Measurements from ENCODE around the gene PRR5.

The PRR5 gene

DNA sequence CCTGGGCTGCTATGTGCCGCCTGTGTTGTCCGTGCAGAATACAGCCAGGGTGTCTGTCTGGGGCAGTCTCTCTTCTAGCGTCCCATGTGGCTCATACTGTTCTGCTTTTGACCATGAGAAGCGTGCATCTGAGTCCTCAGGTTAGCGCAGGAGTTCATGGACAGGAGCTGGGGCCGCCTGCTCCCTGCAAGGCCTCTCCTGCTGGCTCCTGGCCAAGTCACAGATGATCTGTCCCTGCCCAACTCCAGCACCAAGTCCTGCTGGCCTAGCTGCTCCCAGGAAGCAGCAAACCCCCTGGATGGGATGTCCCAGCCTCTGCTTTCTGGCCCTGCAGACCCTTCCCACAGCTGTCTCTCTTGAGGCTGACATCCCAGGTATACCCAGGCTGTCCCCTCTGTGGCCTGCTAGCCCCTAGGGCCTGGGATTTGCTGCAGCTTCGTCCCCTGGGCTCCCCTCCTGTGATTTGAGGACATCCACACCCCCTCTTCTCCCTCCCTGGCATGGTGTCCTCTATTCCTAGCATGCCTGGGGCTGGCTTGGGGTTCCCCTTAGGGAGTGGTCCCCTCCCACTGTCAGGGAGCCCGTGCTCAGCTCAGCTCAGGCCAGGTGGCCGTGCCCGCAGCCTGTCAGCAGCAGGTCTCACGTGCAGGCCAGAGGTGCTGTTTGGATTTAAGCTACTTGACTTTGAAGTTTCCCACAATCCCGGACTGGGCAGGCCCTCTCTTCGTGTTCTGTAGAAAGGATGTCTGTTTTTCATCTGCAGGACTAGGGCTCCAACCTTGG, 17.8 kb downstream of the PRR5 start:
- DNase-seq: no peak

DNA sequence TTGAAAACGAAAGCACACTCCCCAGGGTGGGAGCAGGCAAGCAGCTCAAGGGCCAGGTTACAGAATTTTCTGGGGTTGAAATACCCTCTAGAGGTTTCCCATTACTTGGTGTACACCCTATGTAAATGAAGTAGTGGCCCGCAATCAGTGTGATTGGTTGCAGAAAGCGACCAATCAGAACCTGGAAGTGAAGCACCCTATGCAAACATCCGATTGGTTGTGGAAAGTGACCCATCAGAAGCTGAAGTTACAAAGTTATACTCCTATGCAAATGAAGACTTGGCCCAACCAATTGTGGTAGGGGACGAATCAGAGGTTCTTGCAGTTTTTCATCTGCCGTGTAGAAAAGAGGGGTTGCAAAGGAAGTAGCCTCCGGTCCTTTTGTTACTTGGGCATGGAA, 19.2 kb downstream of the PRR5 start:
- peak; percentile 43 for DNase-seq

DNA sequence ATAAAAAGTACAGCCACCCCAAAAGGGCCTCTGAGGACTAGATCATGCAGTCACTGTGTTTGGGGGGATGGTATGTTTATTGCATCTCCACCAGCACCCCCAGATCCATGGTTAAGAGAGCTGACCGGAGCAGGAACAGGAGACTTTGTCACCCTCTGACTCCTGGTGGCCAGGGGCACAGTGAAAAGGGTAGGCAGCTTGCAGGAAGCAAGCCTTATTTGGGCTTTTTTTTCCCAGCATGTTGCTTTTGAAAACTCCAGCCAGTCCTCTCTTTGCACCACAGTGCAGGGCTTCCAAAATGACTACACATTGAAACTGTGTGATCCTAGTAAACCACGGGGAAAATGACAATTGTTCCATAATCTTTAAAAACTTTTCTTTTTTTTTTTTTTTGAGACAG, 20.6 kb downstream of the PRR5 start:
- DNase-seq: no peak

DNA sequence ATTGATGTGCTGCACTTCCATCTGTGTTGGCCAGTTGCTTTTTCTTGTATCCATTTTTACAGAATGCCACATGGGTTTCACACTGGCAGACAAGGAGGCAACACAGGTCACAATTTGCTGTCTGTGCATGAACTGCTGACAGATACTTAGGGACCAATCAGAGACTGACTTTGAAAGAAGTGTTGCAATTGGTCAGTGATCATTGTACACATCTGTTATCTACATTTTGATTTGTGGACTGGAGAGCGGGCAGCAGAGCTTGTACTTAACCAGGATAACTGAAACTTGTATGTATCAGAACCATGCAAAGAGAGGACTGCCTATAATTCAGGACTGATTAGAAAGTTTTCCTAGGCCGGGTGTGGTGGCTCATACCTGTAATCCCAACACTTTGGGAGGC, 21.8 kb downstream of the PRR5 start:
- peak; percentile 76 for DNase-seq

DNA sequence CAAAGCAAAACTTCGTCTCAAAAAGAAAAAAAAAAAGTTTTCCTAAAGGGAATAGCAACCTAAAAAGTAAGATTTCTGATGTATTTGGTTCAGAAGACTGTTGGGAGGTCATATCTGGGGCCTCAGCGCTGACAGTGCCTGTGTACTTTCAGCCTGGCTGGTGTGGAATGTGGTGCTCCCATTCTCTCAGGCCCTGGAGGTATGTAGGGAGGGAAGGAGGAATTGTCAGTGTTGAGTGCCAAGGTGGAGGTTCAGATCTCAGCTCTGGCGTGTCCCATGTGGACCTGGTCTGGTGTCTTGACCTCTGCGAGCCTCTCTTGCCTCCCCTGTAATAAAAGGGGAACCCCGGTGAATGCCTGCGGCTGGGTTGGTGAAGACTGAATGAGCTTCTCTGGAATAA, 22.4 kb downstream of the PRR5 start:
- DNase-seq: no peak

DNA sequence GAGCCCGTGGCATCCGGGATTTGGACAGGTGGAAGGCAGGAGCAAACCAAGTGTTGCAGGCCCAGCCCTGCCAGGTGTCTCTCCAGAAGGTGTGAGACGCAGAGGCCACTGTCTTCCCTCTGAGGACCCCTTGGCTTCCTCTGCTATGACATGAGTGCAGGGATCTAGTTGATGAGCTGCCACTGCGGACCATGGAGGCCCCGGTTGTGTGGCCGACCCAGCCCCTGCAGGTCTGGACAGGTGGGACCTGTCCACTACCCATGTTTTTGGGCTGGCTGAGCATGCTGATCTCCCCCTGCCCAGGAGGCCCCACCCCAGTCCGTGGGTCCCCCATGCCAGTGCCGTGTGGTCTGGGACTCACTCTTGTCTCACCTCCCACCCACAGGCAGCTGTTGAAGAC, 22.9 kb downstream of the PRR5 start:
- no peak for DNase-seq

DNA sequence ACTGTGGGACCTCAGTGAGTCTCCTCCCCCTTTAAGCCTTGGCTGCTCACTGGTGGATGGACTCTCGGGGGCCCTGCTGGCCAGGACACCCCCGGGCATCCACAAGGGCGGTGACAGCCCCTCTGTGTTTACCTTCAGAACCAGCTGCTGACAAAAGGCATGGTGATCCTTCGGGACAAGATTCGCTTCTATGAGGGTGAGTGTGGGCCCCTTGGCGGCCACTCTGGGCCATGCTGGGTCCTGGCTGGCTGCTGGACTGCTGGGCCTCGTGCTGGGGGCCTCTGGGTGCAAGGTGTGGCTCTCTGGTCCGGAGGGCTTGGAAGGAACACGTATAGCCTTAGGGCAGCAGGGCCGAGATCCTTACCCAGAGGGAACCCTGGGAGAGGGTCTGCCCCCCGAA, 24.4 kb downstream of the PRR5 start:
- DNase-seq: no peak

DNA sequence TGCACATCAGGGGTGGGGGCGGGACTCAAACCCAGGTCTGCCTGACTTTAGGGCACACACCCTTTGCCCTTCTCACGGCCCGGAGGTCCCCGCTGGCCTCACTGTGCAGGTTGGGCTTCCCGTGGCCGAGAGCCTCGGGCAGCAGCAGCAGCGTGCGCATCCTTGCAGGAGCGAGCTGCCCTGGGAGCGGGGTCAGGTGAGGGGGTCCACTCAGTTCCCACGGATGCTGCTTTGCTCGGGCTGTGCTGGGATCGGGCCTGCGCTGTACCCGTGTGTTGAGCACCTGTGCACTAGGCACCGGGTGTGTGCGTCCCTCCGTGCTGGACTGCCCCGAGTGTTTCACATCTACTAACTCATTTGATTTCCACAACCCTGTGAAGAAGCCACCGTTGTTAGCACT, 25.1 kb downstream of the PRR5 start:
- DNase-seq: no peak

DNA sequence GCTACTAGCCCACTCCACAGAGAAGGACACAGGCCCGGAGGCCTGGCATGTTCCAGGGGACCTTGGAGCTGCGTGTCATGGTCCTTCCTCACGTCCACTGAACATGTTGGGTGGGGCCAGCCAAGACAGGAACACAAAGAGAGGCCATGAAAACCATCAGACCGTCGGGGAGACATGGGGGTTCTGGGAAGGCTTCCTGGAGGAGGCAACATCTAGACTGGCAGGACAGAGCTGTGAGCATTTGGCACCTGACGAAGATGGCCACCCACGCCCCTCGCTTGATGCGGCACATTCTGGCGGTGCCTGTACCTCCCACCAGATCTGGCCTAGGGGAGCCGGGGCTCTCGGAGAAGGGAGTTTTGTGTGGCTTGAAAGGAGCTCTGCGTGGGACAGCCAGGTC, 25.7 kb downstream of the PRR5 start:
- DNase-seq: no peak

DNA sequence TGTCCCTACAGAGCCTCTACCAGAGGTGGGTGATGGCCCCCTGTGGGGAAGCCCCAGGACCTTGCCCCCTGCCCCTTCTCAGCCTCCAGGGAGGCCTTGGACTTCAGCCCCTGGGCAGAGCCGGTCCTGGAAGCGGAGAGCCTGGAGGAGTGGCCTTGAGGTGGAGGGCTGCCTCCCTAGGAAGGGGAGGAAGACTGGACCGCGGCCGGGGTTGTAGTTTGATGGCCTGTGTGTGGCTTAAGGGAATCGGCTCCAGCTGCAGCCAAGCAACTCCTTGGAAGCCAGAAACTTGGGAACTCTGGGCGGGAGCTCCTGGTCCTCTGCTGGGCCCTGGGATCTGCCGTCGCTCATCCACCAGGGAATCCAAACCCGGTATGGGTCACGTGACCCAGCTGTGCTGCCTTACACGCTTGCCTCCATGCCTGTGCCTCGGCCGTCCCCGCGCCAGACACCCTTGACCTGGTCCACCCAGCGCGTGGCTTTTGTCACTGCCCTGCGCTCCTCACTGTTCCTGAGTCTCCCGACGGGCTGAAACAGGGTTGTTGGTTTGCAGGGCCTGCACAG, 26.8 kb downstream of the PRR5 start:
- no peak for DNase-seq

DNA sequence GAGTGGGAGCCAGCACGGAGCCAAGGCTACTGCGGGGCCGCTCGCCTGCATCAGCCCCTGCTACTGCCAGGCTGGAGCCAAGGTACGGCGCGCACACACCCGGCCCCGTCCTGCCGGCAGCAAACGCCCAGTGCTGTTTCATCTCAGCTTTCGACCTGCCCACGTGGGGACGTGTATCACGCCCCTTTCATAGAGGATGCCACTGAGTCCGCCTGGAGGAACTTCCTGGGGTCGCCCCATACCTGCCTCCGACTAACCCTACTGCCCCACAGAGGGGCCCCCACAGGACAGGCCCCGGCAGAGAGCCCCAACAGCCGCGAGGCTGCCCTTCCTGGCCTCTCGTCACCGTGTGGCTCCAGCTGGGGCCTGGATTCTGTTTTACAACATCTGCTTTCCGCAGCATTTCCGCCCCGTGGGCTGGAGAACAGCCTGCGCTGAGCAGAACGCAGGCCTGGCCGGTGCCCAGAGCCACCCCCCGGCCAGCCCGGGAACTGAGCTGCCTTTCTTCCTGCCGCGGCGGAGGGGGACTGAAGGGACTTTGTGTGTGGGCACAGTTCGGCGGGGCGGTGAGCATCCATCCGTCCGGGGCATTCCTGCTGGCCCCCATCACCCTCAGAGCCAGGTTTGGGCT, 27.5 kb downstream of the PRR5 start:
- DNase-seq: peak; percentile 84

DNA sequence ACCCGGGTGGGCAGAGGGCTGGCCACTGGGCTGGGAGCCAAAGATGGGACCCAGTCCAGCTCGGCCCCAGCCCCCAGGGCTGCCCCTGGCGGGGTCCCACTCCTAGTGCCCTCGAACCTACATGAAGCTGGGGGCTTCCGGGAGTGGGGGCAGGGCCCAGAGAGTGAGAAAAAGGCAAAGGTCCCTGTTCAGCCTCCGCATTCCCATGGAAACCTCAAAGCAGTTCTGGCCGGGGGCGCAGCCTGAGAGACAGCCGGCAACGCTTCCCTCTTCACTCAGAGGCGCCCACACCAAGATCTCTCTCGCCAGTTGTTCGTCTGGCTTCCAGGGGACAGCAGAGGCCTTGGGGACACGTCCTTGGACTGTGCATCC, 28.0 kb downstream of the PRR5 start:
- DNase-seq: no peak

DNA sequence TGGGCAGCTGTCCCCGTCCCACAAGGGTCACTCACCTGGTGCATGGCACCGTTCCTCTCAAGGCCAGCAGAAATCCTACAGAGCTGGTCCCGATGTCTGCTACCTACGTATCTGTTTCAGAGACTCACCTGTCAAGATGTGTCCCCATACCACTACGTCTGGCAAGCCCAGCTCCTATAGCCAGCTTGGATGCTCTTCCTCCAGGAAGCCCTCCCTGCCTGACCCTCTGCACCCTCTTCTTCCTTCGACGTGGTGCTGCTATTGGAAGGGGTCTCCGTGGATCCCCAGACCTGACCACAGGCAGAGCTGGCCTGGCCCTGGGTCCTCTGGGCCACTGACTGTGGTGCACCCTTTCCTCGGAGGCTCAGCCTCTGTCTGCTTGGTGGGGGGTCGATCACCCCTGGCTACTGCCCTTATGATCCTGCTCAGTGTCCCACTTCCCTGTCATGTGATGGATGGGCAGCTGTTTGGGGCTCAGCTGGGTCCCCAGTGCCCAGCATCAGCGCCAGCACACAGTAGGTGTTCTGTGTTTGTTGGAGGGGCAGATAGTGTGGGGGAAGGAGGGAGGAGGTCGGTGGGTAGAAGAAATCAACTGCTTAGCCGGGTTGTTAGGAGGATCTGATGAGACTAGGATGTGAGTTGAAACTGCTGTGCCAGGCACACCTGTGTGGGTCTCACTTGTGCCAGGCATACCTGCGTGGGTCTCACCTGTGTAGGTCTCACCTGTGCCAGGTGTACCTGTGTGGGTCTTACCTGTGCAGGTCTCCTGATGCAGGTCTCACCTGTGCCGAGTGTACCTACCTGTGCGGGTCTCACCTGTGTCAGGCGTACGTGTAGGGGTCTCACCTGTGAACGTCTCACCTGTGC, 28.7 kb downstream of the PRR5 start:
- DNase-seq: peak; percentile 22

DNA sequence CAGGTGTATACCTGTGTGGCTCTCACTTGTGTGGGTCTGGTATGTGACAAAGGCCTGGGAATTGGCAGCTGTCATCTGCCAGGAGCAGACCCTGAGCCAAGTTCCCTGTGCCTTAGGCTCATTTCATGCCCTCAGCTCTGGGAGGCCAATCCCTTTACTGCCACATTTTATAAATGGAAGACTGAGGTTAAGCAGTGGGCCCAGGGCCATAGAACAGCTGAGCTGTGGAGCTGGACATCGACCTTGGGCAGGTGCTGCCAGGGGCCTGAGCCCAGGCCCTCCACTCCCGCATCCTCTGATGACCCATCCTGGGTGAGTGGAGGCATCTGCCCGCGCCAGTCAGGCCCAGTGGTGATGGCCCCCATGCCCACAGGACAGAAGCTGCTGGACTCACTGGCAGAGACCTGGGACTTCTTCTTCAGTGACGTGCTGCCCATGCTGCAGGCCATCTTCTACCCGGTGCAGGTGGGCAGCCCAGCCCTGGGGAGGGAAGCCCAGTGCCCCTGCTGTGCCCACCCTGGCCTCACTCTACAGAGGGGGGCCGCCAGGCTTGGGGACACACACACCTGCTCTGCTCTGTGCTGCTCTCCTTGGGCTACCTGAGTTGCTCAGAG, 29.5 kb downstream of the PRR5 start:
- DNase-seq: no peak

DNA sequence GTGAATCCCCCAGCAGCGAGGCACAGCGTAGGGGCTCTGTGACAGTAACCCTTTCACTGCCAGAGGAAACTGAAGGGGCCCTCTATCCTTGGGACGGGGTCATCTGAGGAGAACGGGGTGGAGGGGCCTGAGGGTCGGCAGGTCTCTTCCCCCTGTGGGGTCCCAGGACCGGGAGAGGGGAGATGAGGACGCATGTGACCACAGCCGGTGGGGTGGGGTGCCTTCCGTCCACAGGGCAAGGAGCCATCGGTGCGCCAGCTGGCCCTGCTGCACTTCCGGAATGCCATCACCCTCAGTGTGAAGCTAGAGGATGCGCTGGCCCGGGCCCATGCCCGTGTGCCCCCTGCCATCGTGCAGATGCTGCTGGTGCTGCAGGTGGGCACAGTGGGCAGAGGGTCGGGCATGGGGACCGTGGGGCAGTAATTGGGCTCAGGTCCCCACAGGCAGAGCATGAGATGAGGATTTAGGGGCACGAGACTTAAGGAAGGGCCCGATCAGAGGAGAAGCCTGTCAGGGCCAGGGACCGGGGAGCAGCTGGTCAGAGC, 30.1 kb downstream of the PRR5 start:
- no peak for DNase-seq

DNA sequence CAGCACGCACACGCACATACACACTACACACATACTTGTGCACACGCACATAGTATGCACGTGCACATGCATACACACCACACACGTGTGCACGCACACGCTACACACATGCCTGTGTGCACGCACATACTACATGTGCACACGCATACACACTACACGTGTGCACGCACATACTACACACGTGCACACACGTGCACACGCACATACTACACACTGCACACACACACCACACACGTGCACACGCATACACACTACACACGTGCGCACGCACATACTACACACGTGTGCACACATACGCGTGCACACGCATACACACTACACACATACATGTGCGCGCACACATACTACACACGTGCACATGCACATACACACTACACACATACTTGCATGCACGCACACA, 30.7 kb downstream of the PRR5 start:
- DNase-seq: no peak

DNA sequence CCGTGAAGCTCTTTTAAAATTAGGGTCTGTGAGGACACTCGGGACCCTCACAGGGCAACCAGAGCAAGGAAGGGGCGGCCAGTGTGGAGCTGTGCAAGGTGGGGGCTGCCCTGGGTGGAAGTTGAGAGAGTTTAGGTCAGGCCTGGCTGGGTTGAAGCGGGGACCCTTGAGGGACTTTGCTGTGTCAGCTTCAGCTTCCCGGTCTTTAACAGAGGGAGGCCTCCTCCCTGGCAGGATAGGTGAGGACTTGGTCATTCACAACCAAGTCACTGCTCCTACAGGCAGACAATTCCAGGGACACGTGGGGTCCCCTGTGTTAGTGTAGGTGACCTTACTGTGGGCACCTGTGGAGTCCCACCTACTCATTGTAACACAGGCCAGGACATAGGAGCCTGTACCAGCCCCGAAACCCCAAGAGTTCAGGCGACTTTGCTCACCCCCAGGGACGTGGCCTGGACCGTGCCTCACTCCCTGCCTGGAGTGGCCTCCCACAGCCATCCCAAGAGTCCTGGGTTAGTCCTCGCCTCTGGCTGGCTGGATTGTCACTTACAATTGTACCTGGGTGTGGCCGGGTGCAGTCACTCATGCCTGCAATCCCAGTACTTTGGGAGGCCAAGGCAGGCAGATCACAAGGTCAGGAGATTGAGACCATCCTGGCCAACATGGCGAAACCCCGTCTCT, 31.6 kb downstream of the PRR5 start:
- DNase-seq: no peak

DNA sequence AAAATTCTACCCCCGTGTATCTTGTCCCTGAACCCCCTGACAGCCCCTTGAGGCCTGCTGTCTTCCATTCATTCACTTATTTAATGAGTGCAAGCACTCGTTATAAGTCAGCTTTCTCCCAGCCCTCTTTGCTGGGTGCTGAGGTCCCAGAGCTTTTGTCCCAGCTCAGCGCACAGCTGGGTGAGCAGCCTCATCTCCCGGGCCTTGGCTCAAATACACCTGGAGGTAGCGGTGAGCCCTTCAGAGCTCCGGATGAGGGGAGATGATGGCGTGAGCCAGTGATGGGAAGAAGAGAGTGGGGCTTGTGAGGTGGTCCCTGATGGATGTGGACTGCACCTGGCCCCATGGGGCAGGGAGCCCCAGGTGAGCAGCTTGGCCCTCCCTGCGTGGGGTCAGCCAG, 32.3 kb downstream of the PRR5 start:
- DNase-seq: no peak

DNA sequence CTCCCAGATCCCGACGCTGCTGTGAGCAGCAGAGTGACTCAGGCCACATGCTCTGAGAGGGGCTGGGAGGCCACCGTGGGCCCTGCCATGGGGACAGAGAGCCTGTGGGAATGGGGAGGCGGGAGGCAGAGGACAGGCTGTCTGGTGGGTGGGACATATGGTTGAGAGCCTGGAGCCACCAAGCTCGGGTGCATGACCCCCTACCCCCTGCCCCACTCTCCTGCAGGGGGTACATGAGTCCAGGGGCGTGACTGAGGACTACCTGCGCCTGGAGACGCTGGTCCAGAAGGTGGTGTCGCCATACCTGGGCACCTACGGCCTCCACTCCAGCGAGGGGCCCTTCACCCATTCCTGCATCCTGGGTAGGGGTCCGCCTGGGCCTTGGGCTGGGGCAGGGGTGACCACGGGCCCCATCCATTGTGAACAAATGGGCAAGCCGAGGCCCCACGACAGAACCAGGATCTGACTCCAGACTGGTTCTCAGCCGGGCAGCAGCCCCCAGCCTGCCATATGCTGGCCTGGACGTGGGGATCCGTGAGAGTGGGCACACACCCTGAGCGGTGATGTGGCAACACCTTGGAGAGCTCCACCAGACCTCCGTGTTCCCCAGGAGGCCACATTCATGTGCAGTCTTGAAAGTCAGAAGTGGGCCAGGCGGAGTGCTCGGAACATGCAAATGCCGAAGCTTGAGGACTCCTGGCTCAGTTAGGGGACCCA, 33.0 kb downstream of the PRR5 start:
- DNase-seq: no peak

DNA sequence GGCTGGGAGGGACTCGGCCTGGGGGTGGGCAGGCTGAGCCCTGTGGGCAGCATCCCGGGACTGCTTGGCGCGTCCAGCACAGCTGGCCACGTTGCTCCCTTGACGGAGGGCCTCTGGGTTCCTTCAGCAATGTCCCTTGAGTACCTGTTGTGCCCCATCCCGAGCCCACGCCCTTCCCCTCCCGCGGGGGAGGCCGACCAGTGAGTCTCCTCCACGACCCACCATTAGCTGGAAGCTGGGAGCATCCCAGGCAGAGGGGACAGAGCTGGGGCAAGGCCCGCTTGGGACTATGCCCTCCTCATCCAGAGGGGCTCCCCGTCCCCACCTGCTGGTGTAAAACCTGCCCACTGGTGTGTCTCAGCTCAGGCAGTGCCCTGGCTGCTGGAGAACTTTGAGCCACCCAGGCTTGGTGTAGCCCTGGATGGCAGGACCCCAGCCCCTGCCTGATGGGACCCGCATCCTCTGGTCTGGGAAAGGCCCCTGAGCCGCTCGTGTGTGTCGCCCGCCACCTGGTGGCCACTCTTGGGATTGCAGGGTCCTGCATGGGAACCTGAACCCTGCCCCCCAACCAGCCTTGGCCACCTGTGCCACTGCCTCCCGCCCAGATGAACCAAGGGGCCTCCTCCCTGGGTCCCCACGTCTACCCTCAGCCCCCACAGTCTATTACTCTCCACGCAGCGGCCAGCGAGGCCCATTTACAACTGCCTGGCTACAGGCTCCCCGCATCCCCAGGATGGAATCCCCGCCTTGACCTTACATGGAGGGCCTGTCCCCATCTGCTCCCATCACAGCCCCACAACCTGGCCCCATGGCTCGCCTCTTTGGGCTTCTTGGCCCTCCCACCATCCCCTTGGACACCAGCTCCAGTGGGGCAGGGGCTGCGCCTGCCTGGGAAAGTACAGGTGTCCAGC, 33.8 kb downstream of the PRR5 start:
- peak; percentile 78 for DNase-seq
